Measurements from ENCODE around the gene DNER.

DNER gene

DNA sequence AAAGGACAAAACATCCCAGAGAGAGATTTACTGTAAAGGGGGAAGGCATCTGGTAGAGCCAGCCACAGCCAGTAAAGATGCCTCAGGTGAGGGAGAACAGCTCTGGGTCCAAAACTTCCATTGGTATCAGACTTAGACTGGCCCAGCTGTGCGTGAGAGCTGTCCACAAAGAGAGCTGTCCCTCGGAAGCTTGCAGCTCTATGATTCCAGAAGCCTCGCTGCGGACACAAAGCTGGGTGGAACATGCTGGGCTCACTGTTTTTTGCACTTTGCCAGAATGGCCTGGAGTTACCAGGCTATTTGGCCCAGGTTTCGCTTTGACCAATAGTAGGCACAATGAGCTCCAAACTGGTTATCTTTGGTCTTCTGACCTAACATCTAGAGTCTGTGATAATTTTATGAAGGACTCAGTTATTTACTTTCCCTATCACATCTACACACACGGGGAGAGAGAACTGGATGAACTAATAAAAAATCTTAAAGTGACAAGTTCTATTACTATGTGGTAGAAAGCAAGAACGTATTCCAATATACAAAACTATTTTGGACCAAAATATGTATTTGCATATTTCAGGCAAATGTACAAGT, 101.9 kb downstream of the DNER start:
- no peak for DNase-seq

DNA sequence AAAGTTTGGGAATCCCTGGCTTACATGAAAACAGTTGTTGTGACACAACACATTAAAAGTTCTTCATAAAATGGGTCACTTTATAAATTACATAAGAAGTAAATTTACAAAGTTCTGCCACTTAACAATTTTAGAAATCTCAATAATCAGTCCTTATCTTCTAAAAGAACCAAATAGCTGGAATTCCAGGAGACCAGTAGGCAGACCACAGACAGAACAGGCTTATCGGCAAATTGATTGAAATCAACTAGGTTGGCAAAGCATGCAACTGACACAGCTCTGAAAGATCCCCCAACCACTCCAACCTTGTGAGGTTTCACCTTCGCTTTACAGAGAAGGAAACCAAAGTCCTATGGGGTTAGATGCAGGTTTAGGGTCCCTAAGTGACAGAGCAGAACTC, 103.0 kb downstream of the DNER start:
- DNase-seq, result no peak

DNA sequence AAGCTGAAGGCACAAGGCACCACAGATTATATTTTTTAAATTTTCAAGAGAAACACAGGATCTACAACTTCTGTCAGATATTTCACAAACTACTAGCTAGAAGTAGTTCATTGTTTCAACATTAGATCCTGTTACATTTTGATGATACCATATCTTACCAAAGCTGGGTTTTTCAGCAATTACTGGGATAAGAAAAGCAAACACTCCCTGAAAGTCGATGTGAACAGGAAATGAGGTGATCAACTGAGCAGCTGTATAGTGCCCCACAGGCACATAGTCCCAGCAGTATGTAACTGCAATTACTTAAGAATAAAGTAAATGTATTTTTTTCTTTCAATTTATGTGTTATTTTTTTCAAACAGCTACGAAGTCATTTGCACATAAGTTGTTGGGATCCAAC, 103.5 kb downstream of the DNER start:
- DNase-seq, result no peak

DNA sequence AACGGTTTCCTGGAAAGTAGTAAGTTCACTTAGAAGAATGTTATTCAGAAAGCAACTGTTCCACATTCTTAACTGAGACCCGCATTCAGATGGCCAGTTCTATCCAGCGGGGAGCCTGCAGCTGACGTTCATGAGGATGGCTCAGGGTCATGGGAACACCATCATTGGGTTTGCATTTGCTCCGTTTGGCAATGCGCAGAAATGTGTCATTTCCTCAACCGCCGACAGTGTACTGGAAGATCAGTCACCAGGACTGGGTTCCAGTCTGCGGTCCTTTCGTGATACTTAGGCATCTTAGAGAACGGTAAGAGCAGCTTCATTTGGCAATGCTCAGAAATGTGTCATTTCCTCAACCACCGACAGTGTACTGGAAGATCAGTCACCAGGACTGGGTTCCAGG, 104.0 kb downstream of the DNER start:
- DNase-seq, result no peak

DNA sequence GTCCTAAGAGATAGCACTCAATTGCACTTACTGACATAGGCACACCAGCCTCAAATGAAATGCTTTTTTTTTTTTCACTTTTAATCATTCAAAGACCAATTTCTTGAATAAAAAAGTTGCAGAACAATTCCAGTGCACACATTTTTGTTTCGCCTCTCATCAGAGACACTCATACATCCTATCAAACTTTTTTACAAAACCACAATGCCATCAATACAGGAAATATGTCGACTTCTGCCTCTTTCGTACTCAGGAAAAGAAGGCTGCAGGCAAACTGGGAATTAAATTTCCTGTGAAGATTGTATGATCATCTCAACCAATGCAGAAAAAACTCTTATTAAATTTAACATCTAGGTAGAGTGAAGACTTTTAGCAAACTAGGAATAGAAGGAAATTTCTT, 112.4 kb downstream of the DNER start:
- no peak for DNase-seq

DNA sequence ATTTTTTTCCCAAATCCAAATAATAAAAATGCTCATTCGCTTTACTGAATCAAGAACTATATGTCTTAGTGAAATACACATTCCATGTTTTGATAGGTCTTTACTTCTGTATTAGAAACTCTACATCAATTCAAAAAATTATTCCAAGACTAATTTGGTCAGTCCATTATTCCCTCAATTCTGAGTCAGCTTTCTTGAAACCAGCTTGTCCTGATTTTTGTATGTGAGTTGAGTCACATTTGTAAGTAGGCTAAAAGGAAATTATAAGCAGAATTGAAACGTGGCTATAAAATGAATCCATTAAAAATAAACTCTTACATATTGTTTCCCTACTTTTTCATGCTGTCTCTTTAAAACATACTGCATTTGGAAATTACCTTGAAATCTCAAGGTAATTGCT, 113.0 kb downstream of the DNER start:
- DNase-seq, result no peak

DNA sequence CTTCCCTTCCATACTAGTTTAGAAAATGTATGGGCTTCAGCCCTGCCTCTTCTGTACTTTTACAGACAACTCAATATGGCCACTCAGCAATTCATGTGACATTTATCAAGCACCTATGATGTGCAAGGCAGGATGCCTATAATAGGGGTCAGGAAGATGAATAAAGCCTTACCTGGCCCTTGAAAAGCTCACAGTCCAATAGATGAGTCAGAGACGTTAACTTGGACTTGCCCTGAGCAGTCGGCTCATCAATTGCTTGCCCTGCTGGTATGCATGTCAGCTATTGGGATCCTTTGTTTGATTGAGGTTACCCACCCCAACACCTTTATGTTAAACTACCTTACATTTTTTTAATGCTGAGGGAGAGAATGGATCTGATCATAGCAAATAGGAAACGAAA, 116.1 kb downstream of the DNER start:
- DNase-seq, result no peak

DNA sequence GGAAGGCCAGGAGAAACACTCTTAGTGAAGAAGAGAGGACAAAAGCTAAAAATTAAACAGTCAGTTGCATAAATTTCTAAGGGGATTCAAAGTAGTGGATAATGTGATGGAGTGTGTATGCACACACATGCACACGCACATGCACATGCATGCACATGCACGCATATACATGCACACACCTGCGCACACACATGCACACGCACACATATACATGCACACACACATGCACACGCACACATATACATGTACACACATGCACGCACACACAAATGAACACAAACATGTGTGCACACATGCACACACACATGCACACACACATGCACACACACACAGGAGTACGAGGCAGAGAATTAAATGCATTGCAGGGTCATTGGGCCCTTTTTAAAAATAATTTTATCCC, 117.6 kb downstream of the DNER start:
- DNase-seq, result no peak

DNA sequence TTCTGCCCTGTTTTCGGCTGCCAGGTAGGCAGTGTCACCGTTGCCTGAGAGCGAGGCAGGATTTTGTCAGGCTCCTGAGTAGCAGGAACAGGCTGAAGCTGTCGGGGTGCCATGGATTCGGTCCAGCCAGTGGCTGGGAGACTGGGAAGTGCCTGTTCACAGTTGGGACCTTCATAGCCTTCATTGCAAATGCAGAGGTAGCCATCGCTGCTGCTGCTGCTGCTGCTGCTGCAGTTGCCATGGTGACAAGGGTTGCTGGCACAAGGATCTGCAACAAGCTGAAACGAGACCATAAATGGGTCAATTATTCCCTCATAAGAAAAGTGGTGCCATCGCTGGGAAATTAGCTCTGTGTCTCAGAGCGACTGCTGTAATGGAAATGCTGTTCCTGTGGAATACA, 122.7 kb downstream of the DNER start:
- DNase-seq, result no peak

DNA sequence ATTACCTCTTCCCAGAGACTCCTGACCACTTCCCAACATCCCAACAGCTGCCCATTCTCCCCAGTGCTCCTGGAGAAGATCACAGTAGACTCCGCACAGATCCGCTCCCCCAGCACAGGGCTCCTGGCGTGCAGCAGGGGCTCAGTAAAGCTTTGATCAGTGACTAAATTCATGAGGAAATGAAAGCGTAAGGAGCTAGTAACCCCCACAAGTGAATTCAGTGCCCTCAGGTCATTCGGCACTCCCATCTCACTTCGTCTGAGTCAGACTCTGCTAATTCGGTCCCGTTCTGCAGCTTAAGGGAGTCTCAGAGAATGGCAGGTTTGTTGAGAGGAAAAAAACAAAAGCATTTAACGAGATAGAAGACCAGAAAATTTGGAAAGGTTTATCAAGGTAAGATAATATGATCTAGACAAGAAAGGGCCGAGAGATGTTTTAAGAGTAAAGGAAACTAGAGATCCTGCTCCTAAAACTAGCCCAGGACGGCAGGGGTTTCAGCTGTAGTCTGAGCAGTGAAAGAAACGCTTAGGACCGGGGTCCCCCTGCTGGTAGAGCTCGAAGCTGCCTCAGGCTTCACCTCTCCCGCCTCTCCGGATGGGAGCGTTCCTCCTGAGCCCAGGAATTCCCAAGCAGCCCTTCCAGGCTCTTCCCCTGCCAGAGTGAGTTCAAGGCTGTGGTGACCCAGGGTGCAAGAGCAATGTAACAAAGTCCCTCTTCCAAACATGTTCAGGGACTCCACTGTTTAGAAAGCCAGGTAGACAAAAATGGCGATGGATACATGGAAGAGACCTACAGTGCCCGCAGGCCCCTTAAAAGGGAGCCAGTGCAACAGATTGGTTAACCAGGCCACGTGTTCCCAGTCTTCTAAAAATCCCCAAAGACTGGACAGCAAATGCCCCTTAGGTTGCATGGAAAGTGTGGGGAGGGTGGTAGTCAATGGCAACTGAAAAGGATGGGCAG, 127.3 kb downstream of the DNER start:
- no peak for DNase-seq

DNA sequence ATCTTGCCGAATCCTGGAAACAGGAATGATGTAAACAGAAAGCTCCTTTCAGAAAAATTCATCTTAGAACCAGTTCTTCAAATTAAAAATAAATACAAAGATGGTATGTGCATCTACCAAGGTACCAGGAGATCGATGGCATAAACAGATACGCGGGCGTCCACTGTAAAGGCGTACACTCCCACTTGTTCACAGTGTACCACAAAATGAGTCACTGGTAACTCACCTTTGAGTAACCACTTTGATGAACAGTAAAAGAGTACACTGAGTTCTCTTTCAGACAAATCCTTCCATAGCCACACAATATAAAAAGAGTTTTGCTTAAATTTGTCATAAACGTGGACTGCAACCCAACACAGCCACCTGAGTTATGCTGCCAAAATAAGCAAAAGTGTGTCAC, 128.3 kb downstream of the DNER start:
- DNase-seq, result no peak

DNA sequence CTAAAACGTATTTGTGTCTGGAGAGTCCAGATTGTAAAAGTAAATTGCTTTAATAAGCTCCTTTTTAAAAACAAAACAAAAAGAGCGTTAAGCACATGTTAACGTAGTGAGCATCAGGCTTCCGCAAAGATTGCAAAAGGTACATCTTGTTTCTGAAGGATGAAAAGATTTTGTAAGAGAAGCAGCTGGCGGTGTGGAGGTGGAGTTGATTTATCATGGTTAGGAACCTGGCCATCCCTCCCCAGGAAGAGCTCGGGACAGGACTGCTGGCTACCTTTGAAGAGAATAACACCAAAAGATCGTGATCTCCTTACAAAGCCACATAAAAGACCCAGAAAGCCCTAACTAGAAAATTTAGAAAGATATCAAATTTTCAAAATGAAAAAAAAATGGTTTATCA, 132.2 kb downstream of the DNER start:
- DNase-seq, result no peak

DNA sequence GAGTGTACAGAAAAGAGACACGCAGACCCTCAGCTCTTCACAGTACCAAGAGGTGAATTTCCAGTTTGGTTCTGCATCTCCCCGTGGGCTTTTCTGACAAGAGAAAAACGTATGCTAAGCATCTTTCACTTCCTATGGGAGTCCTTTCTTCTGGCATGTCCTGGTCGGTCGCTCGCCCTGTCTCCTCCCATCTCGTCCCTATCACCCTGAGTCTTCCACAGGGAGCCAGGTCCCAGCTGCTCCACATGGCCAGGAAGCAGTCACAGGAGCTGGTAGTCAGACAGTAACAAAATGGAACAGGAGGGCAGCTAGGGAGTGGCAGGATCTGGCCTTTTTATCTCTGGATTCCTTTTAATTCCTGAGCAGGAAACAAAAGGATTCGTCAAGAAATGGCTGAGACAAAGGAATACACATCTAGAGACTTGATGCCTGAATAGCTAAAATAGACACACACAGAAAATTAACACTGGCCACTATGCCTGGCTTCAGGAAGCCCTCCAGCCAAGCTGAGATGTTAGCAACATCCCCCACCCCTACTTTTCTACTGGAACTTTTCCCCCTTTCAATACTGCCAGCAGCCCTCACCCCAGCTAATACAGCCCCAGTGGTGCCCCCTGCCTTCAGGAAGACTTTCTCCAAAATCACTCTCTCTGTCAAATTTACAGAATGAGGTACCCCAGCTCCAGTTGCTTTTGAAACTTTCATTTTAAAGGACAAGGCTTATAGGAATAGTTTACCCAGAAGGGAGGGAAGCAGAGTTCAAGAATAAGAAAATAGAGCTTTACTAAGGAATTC, 136.1 kb downstream of the DNER start:
- no peak for DNase-seq

DNA sequence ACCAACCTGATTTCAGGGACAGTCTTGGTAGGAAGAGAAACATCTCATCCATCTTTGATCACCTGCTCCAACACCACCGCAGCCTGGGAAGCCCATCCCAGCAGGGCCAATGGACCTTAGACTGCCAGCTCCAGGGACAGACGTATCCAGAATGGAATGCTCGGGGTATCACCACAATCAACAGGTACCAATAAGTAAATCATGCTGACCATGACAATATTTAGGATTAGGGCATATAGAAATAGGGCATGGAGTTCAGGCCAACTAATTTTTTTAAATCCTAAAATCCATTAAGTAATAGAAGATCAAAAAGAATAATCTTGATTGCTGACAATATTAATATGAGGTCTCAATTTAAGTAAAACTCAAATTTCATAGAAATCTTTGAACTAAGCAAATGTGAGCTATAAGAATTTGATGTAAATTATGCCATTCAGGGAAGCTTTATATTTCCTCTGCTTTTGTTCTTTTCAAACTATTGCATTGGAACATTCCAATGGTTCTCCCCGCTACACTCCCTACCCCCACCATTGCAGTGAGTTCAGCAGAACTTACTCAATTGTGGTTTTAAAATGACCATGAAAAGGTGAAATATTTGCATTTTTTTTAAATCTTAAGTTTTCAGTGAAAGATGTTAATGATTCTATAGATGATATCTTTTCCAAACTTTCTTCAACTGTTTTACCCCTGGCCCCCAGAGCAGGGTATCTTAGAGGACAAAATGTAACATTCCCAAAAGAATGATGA, 138.6 kb downstream of the DNER start:
- no peak for DNase-seq

DNA sequence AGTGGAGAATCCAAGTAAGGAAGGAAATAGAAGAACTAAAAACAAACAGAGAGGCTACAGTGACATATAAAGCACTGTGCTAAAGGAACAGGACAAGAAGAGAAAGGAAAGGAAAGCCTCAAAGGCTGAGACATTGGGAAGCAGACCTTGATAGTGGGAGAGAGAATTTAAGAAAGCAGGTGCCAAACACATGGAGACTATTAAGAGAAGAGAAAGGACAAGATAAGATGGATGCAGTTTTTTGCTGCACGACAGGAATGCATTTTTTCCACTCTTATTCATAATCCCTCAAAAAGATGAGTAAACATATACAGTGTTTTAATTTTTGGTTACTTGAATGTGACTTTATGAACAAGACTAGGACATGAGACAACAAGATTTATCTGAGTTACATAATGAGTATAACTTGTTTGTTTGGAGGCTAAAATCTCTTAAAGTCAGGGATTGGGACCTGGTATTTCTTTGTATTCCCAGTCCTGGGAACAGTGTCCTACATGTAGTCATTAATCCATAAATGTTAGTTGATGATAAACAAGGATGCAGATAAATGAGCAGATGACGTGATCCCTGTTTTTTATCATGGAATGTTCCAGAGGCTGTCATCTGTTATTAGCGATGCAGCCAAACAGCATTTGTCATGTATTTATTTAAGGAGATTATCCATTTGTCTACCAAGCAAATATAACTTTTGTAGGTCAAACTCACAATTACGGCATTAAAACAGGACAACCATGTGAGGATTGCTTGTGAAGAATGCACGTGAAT, 141.7 kb downstream of the DNER start:
- no peak for DNase-seq

DNA sequence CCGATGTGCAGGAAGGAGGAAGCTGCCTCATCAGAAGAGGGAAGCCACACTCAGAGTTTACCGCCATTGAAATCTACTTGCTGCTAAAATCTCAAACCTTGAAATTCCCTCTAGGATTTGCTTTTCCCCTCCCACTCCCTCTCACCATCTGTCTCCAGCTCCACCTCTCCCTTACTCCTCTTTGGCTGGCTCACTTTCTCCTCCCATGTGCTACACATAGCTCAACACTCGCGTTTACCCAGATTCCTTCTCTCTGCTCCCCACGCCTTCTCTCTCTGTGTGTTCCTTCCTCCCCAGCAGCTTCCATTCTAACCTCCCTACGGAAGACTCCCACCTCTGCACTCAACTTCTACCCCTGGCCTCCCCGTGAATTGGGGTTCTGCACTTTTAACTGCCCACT, 143.1 kb downstream of the DNER start:
- DNase-seq, result no peak

DNA sequence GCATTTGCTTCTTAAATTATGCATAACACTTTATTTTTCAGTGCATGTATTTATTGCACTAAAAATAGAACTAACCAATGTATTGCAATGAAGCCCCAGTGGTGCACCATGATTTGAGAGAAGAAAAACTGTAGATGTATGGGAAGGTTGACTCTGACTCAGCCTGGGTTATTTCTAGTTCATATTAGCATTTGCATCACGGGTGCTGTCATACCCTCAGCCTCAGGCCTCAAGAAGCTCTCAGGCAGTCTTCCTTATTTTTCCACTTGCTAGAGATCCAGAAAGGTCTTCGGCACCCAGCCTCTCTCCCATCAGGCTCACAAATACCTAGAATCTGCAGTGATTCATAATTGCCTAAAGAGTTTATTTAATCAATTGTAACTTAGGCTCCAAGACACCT, 148.0 kb downstream of the DNER start:
- no peak for DNase-seq

DNA sequence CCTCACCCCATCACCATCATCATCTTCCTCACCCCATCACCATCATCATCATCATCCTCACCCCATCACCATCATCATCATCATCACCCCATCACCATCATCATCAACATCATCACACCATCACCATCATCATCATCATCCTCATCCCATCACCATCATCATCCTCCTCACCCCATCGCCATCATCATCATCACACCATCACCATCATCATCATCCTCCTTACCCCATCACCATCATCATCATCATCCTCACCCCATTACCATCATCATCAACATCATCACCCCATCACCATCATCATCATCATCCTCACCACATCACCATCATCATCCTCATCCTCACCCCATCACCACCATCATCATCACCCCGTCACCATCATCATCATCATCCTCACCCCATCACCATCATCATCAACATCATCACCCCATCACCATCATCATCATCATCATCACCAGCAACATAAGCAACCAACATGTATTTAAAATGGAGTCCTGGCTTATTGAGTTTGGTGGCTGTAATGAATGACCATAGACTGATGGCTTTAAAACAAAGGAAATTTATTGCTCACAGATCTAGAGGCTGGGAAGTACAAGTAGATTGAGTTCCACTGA, 150.0 kb downstream of the DNER start:
- DNase-seq, result no peak

DNA sequence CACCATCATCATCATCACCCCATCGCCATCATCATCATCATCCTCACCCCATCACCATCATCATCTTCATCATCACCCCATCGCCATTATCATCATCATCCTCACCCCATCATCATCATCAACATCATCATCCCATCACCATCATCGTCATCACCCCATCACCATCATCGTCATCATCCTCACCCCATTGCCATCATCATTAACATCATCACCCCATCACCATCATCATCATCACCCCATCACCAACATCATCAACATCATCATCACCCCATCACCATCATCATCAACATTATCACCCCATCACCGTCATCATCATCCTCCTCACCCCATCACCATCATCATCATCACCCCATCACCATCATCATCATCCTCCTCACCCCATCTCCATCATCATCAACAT, 151.0 kb downstream of the DNER start:
- no peak for DNase-seq

DNA sequence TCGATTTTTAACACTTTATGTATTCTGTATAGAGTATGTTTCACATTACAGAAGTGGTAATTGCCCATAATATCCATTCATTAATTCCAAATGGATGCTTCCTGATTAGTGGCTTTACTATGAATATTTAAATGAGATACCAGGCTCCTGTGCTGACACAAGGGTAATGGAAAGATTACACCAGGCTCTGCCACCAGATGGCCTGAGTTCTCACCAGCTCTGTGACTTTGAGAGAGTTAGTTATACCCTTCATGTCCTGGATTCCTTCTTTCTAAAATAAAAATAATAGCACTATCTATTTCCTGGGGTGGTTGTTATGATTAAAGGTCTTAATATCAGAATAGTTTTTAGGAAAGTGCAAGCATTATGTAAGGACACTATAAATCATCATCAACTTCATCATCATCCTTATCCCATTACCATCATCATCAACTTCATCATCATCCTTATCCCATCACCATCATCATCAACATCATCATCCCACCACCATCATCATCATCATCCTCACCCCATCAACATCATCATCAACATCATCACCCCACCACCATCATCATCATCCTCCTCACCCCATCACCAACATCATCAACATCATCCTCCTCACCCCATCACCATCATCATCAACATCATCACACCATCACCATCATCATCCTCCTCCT, 151.8 kb downstream of the DNER start:
- no peak for DNase-seq

DNA sequence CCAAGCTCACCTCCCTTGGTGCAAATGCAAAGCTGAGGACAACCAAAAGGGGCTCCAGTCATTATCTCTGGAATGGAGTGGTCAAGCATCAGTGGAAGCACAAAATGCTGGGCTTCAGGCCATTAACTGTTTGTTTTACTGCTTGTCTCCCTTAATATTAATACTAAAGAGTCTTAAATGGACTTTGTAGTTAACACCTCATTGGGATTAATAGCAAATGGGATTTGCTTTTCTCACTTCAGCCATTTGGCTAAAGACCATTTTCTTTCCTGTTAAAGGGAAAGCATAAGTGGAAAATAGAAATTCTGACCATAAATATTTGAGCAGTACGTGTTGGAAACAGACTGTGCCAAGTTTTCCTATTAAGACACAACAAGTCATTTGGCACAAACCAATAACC, 154.4 kb downstream of the DNER start:
- DNase-seq, result no peak

Measured in activated naive CD4-positive, alpha-beta T cell treated with Interleukin-2 at 50 U/mL for 16 hours (primary cell).